Rectal smooth muscle tissue (tissue), 1 donor: ENCODE results near the gene C1orf185.

Experiments used
- H3K27ac ChIP-seq: one replicate; pipeline ENCODE4 v1.7.0; 2013; ENCODE audit warnings: low read depth, low read length, inconsistent platforms
- H3K27me3 ChIP-seq: one replicate; pipeline ENCODE4 v1.7.0; 2013; ENCODE audit warnings: low read length; ENCODE audit not compliant: control insufficient read depth, insufficient read depth
- H3K36me3 ChIP-seq: one replicate; pipeline ENCODE4 v1.7.0; 2013; ENCODE audit warnings: low read length; ENCODE audit not compliant: control insufficient read depth, insufficient read depth
- H3K4me1 ChIP-seq: one replicate; pipeline ENCODE4 v1.7.0; 2013; ENCODE audit warnings: low read length; ENCODE audit not compliant: control insufficient read depth, insufficient read depth
- H3K4me3 ChIP-seq: one replicate; pipeline ENCODE4 v1.7.0; 2013; ENCODE audit warnings: low read length
- H3K9ac ChIP-seq: one replicate; pipeline ENCODE4 v1.7.0; 2013; ENCODE audit warnings: low read length

C1orf185 gene

DNA sequence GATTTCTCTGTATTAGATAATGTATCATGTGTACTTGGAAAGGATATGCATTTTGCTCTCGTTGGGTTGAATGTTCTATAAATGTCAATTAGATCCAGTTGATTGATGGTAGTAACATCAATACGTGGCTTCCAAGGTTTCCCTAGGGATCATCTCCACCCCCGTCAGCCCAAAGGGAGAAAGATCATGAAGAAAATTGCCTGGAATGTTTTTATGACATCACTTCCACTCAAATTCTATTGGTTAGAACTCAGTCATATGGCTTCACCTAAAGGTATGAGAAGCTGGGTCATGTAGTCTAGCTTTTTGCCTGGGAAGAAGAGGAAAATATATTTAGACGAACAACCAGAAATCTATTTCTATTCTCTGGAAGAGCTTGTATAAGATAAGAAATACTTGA, at the start of gene C1orf185:
Gene C1orf185 (plus strand): TSS at position 253 of the 400 bp plus-strand sequence. CDS start 6 bp downstream, at position 259.
- Histone ChIP-seq H3K9ac (no peak within 1 kb of the TSS), H3K27me3 (no peaks in the 10 kb centered on the region), H3K4me3 (no peak within 1 kb of the TSS), H3K4me1 (no peaks in the 10 kb centered on the region), H3K27ac (no peak within 1 kb of the TSS), H3K36me3 (no peaks in the 10 kb centered on the region)

GRCh38 chr1:51058858-51059257, 43.2 kb upstream of the C1orf185 start:
- H3K9ac ChIP-seq: no peak overlapping the region
- H3K27ac ChIP-seq: no peak overlapping the region
- H3K36me3 ChIP-seq: no peaks in the 10 kb centered on the region
- H3K4me3 ChIP-seq: no peak overlapping the region
- H3K4me1 ChIP-seq: no peaks in the 10 kb centered on the region
- no peaks in the 10 kb centered on the region for H3K27me3 ChIP-seq

- Histone ChIP-seq H3K4me1 (no peaks in the 10 kb centered on the region), H3K36me3 (no peaks in the 10 kb centered on the region), H3K27me3 (no peaks in the 10 kb centered on the region), H3K4me3 (no peak overlapping the region), H3K27ac (no peak overlapping the region), H3K9ac (no peak overlapping the region)
These were observed 40.7 kb upstream of the C1orf185 start for GRCh38 chr1:51061231-51061918.

GRCh38 chr1:51063121-51063520, 38.9 kb upstream of the C1orf185 start:
- H3K9ac ChIP-seq: no peak overlapping the region
- H3K4me1 ChIP-seq: no peaks in the 10 kb centered on the region
- H3K27me3 ChIP-seq: no peaks in the 10 kb centered on the region
- no peak overlapping the region for H3K4me3 ChIP-seq
- H3K36me3 ChIP-seq: no peaks in the 10 kb centered on the region
- no peak overlapping the region for H3K27ac ChIP-seq

DNA sequence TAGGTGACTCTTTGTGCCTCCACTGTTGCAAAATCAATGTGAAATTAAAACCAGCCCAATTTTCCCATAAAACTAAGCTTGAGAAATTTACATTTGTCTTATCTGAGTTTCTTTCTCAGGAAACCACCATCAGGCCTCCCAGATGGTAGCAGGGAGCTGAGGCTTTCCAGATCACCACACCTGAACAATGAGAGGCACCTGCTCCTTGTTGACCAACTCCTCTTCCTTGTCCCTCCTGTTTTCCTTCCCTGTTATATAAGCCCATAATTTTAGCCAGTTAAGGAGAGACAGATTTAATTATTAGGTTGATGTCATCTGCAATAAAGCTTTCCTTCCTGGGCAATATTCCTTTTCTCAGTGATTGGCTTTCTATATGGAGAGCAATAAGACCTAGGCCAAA, 32.0 kb upstream of the C1orf185 start:
- Histone ChIP-seq H3K27me3 (no peaks in the 10 kb centered on the region), H3K27ac (no peak overlapping the region), H3K4me1 (no peaks in the 10 kb centered on the region), H3K36me3 (no peaks in the 10 kb centered on the region), H3K4me3 (no peak overlapping the region), H3K9ac (no peak overlapping the region)

DNA sequence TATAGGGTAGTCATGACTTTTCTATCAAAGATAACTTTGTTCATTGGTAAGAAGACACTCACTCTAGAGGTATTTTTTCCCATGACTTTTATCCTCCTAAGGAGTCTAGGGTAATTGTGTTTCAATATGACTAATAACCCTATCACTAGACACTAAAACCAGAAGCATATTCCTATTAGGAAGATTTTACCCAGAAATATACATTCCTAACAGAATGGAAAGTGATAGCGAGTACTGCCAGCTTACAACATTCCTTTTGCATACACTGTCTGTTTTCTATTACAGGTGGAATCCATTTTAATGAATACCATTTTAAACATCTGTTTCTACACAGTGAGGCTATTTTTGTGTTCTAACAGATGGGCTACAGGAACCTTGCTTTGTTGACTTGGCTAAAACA, 31.4 kb upstream of the C1orf185 start:
- no peak overlapping the region for H3K4me3 ChIP-seq

GRCh38 chr1:51071291-51072042, 30.6 kb upstream of the C1orf185 start:
- no peak overlapping the region for H3K4me3 ChIP-seq
- H3K27me3 ChIP-seq: no peaks in the 10 kb centered on the region
- H3K9ac ChIP-seq: no peak overlapping the region
- H3K27ac ChIP-seq: no peak overlapping the region
- H3K4me1 ChIP-seq: no peaks in the 10 kb centered on the region
- H3K36me3 ChIP-seq: no peaks in the 10 kb centered on the region

More for the DNA sequence above, 31.4 kb upstream of the C1orf185 start:
- Histone ChIP-seq H3K4me1 (no peaks in the 10 kb centered on the region), H3K36me3 (no peaks in the 10 kb centered on the region), H3K27ac (no peak overlapping the region), H3K9ac (no peak overlapping the region), H3K27me3 (no peaks in the 10 kb centered on the region)

- no peaks in the 10 kb centered on the region for H3K27me3 ChIP-seq
- no peak overlapping the region for H3K9ac ChIP-seq
- no peak overlapping the region for H3K27ac ChIP-seq
- no peaks in the 10 kb centered on the region for H3K36me3 ChIP-seq
- H3K4me1 ChIP-seq: no peaks in the 10 kb centered on the region
- no peak overlapping the region for H3K4me3 ChIP-seq
These were observed 30.0 kb upstream of the C1orf185 start for GRCh38 chr1:51072043-51072439.

DNA sequence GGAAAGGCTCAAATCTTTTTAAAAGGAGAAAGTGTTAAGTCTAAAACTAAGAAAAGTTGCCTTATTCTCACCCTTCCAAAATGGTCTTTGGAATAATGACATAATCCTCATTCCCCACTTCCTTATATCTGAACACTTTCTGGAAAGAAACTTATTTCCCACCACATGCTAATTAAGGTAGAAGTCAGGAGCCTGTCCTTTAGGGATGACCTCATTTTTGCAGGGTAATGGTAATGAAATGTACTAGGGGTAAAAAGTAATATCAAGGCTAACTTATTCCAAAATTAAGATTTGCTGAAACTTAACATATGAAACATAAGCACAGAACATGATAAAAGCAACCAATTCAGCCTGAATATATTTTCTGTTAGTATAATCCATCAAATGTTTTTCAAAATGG, 29.4 kb upstream of the C1orf185 start:
- no peak overlapping the region for H3K4me3 ChIP-seq
- H3K27ac ChIP-seq: no peak overlapping the region
- no peaks in the 10 kb centered on the region for H3K4me1 ChIP-seq
- no peaks in the 10 kb centered on the region for H3K27me3 ChIP-seq
- no peaks in the 10 kb centered on the region for H3K36me3 ChIP-seq
- H3K9ac ChIP-seq: no peak overlapping the region

GRCh38 chr1:51073456-51073855, 28.6 kb upstream of the C1orf185 start:
- Histone ChIP-seq H3K27ac (no peak overlapping the region), H3K4me1 (no peaks in the 10 kb centered on the region), H3K27me3 (no peaks in the 10 kb centered on the region), H3K36me3 (no peaks in the 10 kb centered on the region), H3K9ac (no peak overlapping the region), H3K4me3 (no peak overlapping the region)

GRCh38 chr1:51086496-51087271, 15.3 kb upstream of the C1orf185 start:
- no peak overlapping the region for H3K27ac ChIP-seq
- H3K36me3 ChIP-seq: no peaks in the 10 kb centered on the region
- no peak overlapping the region for H3K4me3 ChIP-seq
- H3K27me3 ChIP-seq: peaks cover 3% of the 10 kb centered on the region
- H3K9ac ChIP-seq: no peak overlapping the region
- no peaks in the 10 kb centered on the region for H3K4me1 ChIP-seq

DNA sequence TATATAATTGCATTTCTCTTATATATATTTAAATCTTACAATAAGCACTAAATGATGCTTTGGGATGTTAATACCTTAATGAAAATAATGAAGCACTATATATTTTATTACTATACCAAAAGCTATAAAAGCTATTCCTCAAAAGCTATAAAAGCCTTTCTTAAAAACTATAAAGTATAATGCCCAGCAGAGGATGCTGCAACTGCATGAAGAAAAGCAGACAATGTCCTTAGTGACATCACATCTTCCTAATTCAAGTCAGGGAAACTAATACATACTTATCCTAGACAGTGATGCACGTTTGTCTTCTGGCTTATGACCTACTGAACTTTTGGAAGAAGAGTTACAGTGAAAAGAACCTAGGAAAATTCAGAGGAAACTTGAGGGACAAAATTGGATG, 13.6 kb upstream of the C1orf185 start:
- H3K4me3 ChIP-seq: no peak overlapping the region
- H3K27me3 ChIP-seq: peaks cover 3% of the 10 kb centered on the region
- H3K36me3 ChIP-seq: no peaks in the 10 kb centered on the region
- no peak overlapping the region for H3K9ac ChIP-seq
- H3K27ac ChIP-seq: no peak overlapping the region
- H3K4me1 ChIP-seq: no peaks in the 10 kb centered on the region
